GM12801 (cell line): ENCODE results near the gene DDR2.

Experiments
- CTCF ChIP-seq: IDR thresholded peaks from one replicate; pipeline ENCODE4 v1.5.1; 2011; ENCODE audit warnings: control low read depth; ENCODE audit not compliant: insufficient read length; ENCODE audit errors: extremely low read depth

Gene DDR2

DNA sequence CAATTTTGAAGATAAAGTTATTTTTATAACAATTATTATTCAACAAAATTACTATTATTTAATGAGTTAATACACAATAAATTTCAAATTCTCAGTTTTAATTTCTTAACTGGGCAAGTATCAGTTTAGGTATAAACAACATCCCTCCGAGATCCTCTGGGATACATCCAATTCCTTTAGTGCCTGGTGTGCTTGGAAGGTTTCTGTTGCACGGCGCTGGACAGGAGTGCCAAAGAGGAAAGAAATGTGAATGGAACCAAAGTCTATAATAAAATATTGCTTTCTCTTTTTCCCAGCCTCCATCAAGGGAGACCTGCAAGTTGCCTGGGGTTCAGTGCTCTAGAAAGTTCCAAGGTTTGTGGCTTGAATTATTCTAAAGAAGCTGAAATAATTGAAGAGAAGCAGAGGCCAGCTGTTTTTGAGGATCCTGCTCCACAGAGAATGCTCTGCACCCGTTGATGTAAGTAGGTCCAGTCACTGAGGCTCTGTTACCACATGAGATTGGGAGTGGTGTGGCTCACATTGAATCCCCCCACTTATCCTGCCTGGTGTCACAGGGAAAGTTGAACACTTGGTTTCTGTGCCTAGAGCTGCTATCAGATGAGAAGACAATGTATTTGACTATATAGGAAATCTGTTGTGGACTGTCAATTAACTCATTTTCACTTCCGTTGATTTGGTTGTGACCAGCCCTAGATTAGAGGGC is 22.8 kb downstream of the DDR2 start:
- TF ChIP-seq CTCF, result no peak

DNA sequence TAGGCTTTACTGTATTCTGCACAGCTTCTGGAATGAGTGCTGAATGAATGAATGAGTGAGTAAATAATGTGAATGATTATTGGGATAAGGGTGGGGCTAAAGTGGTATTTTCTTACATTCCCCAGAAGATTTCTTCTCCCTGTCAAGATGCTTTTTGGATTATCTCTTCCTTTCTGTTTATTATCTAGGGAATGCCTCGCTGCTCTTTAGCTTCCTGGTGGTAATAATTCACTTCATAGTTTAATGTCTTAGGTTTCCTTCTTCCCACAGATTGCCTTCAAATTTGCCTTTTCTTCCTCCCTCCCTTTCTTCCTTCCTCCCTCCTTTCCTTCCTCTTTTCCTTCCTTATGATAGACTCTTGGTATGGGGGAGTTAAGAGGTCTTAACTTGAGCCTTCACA is 24.0 kb downstream of the DDR2 start:
- no peak for TF ChIP-seq CTCF

GRCh38 chr1:162660574-162660973 is 28.3 kb downstream of the DDR2 start:
- no peak for TF ChIP-seq CTCF

DNA sequence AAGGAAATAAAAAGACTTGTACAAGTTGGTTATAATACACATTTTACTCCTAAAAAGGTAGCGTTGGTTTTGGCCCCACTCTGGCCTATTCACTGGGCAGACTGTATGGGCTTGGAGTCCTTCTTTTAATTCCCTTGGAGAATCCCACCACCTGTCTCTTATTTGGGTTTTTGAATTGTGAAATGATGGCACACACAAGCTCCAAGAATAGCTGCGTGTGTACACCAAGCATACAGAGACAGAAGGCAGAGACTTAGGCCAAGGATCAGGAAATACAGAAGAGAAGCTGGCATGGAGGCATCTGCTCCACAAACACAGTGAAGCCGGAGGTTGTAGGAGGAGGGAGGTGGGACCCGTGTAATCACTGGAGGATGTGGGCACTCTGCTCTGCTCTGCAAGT is 29.1 kb downstream of the DDR2 start:
- no peak for TF ChIP-seq CTCF

GRCh38 chr1:162662013-162662412 is 29.7 kb downstream of the DDR2 start:
- TF ChIP-seq CTCF, result no peak

GRCh38 chr1:162663086-162663485 is 30.8 kb downstream of the DDR2 start:
- no peak for TF ChIP-seq CTCF

GRCh38 chr1:162663589-162664106 is 31.4 kb downstream of the DDR2 start:
- TF ChIP-seq CTCF, result no peak
